HG03196 (cell line): ENCODE measurements around the gene PLXNA4.

Source experiments
- ATAC-seq: cut with Tn5 transposase; IDR thresholded peaks from one replicate; pipeline ENCODE4 v1.9.1; 2021; ENCODE audit not compliant: unreplicated experiment

PLXNA4 gene

GRCh38 chr7:132250480-132251326 is 325.6 kb downstream of the PLXNA4 start:
- no peak for ATAC-seq

GRCh38 chr7:132249256-132249971 is 326.9 kb downstream of the PLXNA4 start:
- no peak for ATAC-seq

- ATAC-seq = no peak
Observed at GRCh38 chr7:132248841-132249240, 327.4 kb downstream of the PLXNA4 start.

- no peak for ATAC-seq
Observed at GRCh38 chr7:132247995-132248618, 328.2 kb downstream of the PLXNA4 start.

GRCh38 chr7:132246591-132246990 is 329.7 kb downstream of the PLXNA4 start:
- ATAC-seq = no peak

- ATAC-seq = no peak
Observed at GRCh38 chr7:132245539-132245938, 330.7 kb downstream of the PLXNA4 start.

GRCh38 chr7:132244903-132245480 is 331.3 kb downstream of the PLXNA4 start:
- ATAC-seq = no peak

- ATAC-seq = no peak
Observed at GRCh38 chr7:132243463-132243862, 332.8 kb downstream of the PLXNA4 start.

GRCh38 chr7:132243051-132243450 is 333.2 kb downstream of the PLXNA4 start:
- ATAC-seq = no peak

GRCh38 chr7:132242192-132242812 is 334.0 kb downstream of the PLXNA4 start:
- no peak for ATAC-seq

- ATAC-seq = no peak
Observed at GRCh38 chr7:132240821-132241422, 335.3 kb downstream of the PLXNA4 start.

GRCh38 chr7:132240262-132240661 is 336.0 kb downstream of the PLXNA4 start:
- ATAC-seq = no peak

GRCh38 chr7:132239422-132239994 is 336.8 kb downstream of the PLXNA4 start:
- no peak for ATAC-seq

GRCh38 chr7:132234711-132235110 is 341.6 kb downstream of the PLXNA4 start:
- ATAC-seq = no peak

GRCh38 chr7:132232406-132232805 is 343.9 kb downstream of the PLXNA4 start:
- no peak for ATAC-seq

GRCh38 chr7:132230462-132230861 is 345.8 kb downstream of the PLXNA4 start:
- ATAC-seq = no peak

- no peak for ATAC-seq
Observed at GRCh38 chr7:132228240-132228639, 348.0 kb downstream of the PLXNA4 start.

GRCh38 chr7:132226957-132227290 is 349.3 kb downstream of the PLXNA4 start:
- ATAC-seq = no peak

GRCh38 chr7:132226046-132226956 is 350.0 kb downstream of the PLXNA4 start:
- no peak for ATAC-seq
